GDM1 (cell line): ENCODE data around the gene LNPK.
"Not testable (repeated sequence)": the region's sequence is repeated elsewhere in the genome, so short reads cannot be mapped to it uniquely, and the experiment has no call there.

ENCODE experiments used
- DNase-seq: peaks from one replicate; lab custom pipeline; 2025; lab: John Stamatoyannopoulos, UW

Gene LNPK

DNA sequence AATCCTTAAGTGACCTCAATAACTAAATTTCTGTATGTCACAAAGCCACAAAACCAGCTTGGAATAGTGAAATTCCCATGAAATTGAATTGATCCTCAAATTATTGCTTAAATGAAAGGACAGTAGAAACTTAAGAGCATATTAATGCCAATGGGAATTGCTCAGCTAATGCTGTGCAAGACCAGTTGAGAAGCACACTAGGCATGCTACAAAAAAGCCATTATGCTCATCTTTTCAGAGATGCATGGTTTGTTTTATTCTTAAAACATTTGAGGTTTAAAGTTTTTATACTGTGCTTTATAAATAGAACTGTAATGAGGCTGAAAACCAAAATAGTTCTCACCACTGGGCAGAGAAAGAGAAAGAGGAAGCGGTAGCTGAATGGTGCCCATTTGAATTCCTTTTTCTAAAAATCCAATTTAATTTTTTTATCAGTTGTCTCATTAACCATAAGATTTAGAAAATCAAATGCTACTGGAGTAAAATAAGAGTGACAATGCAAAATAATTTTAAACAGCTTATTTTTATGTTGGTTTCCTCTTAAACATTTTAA is 98.6 kb downstream of the LNPK start:
- no peak for DNase-seq

DNA sequence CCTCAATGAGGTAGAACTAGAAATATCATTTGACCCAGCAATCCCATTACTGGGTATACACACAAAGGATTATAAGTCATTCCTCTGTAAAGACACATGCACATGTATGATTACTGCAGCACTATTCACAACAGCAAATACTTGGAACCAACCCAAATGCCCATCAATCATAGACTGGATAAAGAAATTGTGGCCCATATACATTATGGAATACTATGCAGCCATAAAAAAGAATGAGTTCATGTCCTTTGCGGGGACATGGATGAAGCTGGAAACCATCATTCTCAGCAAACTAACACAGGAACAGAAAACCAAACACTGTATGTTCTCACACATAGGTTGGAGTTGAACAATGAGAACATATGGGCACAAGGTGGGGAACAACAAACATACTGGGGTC is 106.1 kb downstream of the LNPK start:
- not testable (repeated sequence) for DNase-seq

DNA sequence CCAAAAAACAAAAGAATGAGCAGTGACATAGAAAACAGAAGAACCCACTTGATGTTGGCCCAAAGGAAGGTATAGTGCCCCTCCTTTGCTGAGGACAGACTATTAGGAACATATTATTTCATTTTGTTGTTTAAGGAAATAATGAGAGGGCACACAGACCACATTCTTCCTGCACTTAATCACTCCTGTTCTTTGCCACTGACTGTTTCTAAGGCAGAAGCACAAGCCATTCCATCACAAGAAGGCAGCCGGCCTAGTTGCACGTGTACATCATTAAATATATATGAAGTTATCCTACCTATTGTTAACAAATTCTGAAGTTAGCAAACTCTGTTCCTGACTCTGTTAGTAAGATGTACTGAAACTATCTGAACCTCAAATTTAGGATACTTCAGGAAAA is 110.0 kb downstream of the LNPK start:
- no peak for DNase-seq

DNA sequence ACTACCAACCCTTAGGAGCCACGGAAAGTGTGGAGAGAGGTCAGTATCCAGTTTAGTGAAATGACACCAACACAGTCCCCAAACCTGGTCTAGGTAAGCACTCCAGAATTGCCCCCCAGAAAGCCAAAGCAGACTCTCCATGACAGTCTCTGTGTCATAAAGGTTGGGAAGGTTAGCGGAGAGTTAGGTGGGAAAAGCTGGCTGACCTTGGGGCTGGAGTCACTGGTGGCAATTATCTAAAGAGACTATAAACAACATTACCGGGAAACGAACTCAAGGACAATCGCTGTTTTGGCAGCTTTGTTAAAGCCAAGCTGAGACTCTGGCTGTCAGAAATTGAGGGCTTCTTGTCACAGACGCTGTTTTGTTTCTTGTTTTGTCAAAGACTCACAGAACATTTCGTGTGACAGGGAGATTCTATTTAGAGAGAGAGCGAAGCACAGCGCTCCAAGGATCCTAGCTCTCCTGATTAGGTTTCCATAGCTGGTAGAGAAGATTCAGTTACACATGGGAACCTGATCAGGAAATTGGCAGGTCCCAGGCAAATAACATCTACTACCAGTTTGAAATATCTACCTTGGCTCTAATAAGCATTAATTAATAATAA is 111.3 kb downstream of the LNPK start:
- no peak for DNase-seq

DNA sequence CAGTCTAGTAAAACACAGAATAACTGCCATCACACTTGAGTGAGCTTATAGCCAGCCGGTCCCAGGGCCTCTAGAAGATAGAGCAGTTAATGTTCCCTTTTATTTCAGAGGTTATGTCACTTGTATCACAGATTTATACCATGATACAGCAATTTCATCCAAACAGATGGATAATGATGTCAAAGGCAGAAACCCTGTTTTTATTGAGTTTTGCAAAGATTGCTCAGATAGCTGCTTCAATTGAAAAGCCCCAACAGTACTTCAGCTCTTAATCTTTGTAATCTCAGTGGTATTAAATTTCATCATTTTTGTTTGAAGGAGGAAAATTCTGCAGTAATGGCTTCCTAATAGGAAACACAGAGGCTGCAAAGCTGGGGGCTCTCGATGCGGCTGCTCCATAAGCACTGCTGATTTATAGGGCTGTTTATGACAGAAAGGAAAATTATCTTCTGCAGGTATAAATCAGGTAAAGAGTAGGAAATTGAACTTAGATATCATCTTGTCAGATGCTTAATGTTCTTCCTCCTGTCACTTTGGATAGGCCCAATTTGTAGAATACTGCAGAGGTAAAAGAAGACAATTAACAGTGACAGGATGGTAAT is 112.3 kb downstream of the LNPK start:
- DNase-seq = no peak

DNA sequence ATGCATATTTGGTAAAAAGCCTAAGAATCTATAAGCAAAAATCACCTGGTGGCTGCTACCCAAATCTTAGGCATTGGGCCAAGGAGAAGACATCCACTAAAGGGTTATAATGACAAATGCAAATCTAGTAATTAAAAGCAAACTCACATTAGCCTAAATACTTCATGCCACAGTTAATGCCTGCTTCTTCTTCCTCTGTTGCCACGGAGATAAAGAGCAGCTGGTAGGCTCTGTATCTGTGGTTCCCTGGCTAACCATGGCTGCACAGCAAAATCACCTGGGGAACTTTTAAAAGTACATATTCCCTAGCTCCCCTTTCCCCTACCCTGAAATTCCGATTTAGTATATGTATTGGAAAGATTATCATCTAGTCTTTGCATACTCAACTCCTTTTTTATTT is 114.3 kb downstream of the LNPK start:
- no peak for DNase-seq

DNA sequence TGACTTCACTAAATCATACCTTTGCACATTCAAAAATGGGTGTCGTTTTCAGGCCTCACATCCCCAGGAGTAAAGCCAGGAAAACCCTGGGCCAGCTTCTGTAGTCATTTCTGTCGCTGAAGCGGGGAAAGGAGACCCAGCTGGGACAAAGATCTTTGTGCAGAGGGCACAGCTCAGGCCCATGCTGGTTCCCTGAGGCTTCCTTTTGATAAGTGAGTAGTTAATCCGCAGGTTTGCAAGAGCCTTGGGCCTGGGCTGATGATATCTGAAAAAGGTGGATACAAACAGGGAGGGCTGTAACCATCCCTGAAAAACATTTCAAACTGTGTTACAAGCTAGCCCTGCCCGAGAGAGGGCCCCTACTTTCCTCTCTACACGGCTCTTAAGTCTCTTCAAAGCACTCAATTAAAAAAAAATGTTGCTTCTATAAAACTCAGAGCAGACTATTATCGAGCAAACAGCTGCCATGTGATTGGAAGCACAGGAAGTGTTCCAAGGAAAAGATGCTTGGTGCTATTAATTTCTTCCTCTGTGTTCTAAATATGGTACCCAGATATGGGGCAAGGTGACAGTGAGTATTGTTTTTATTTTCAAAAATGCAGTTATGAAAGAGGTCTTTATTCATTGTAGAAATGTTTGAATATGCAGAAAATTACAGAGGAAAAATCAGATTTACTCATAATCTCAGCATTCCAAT is 117.2 kb downstream of the LNPK start:
- no peak for DNase-seq

DNA sequence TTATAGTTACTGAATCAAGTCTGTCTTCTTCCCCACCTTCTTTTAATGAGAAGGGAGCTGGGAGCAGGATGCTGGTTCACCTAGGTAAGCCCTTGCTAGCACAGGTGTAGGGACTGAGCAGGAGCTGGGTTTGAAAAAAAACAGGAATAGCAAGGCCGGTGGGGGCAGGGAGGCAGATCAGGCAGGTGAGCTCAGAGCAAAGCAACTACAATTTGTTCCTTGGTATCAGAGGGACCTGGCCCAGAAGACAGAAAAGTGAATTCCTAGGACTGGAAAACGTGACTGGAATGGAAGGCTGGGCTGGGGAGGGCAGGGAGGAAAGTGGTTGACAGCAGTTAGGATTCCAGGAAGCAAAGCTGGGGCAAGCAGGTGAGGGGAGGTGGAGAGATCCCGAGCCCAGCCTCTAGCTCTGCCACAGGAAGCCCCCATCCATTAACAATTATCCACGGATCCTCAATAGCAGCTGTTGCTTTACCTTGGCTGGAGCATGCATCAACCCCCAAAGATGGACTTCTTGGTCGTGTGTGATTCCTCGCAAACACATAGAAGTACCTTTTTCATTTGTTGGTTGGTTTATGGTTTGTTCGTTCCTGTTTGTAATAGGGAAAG is 118.4 kb downstream of the LNPK start:
- DNase-seq = no peak

DNA sequence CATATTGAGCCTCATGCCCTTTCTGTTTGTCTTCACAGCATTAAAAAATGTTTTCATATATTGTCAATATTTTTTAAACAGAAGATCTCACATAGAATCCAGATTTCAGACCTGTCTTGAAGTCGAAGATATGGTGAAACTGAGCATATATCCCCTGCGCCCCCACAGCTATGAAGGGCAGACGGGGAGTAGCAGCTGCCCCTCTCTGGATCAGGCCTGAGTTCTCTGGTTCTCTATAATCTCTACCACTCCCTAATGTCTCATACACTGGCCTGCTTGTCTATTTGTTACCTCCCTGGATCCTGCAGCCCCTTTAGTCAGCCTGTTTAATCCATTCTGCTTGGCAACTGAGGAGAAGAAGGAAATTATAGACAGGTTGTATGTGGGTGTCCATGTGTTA is 122.4 kb downstream of the LNPK start:
- no peak for DNase-seq

DNA sequence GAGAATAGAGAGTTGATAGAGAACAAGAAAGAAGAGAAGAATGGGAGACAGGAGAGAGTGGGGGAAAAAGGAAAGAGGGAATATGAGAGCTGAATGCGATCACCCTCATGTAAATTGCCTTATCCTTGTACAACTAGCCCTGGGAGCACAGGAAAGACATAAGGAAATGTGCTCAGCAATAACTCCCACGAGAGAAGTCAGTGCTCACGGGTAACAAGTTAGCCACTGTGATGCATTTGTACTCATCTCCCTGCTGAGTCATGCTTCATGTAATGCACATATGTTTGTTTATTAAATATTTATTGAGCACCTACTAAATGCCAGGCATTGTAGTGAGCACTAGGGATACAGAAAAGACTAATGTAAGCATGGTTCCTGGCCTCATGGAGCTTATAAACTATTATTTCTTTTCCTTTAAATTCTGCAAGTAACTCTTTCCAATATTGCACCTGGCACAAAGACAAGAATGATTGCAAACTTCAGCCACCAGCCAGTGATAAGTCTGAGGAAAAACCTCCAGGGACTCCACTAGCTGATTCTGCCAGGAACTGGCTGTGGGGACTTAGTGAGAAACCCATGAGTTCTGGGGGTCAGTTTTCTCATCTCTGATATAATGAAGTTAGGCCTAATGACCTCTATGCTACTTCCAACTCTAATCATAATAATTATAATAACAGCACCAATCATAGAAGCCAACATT is 124.1 kb downstream of the LNPK start:
- DNase-seq = no peak

DNA sequence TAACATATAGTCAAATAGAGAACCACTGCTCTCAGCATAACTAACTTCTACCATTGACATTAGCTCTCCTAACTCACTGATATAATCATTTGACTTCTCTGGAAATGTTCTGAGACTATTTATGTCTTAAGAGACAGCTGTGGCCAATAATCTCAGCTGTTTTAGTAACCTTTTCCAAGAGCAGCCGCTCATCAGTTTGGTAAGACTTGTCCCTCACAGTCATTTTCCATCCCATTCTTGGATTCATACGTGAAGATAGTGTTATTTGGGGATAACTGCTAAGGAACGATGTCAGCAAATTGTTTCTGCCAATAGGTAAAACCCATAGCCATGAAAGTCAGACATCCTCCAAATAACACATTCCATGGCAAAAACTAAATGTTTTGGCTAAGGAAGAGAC is 127.8 kb downstream of the LNPK start:
- DNase-seq = no peak
